ENCODE results near the gene KCNQ5. TPM values are rescaled to one million over a fixed set of nuclear protein-coding genes. Genes with fewer than 3 reads are reported as not detected.

KCNQ5 gene
- total RNA-seq, 1 donor from 2014 or later = 1.2 TPM

DNA sequence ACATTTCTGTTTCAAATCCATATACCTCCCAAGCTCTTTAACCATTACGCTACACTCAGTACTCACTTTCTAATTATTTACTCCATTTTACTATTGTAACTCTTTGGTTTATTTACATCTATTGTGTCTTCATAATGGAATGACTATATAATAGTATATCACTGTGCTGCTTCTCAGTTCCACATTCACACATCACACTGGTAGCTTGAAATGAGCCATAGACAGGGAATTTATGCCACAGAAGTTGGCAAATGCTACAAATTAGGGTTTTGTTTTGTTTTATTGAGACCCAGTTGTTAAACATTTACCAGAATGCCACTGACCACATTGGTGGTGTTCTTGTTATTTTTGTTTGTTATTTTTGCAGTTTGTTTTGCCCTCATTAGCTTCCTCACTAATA lies 213.9 kb downstream of the KCNQ5 start:
- H3K36me3 Mint-ChIP-seq (ENCODE audit: low read depth) = no peaks in the 10 kb centered on the region
- H3K27ac Mint-ChIP-seq (ENCODE audit: unreplicated experiment) = no peak overlapping the region
- H3K27me3 Mint-ChIP-seq (ENCODE audit: low read depth) = peaks cover 6% of the 10 kb centered on the region
- TF ChIP-seq, protein P1, sequence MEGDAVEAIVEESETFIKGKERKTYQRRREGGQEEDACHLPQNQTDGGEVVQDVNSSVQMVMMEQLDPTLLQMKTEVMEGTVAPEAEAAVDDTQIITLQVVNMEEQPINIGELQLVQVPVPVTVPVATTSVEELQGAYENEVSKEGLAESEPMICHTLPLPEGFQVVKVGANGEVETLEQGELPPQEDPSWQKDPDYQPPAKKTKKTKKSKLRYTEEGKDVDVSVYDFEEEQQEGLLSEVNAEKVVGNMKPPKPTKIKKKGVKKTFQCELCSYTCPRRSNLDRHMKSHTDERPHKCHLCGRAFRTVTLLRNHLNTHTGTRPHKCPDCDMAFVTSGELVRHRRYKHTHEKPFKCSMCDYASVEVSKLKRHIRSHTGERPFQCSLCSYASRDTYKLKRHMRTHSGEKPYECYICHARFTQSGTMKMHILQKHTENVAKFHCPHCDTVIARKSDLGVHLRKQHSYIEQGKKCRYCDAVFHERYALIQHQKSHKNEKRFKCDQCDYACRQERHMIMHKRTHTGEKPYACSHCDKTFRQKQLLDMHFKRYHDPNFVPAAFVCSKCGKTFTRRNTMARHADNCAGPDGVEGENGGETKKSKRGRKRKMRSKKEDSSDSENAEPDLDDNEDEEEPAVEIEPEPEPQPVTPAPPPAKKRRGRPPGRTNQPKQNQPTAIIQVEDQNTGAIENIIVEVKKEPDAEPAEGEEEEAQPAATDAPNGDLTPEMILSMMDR (conservative IDR thresholded peaks at IDR 0.05) = no peak
- no peaks in the 10 kb centered on the region for H3K9me3 Mint-ChIP-seq
- H3K4me1 Mint-ChIP-seq = no peaks in the 10 kb centered on the region
- no peak for DNase-seq (ENCODE audit: low read depth, low spot score)
- H3K4me3 Mint-ChIP-seq = no peak overlapping the region

DNA sequence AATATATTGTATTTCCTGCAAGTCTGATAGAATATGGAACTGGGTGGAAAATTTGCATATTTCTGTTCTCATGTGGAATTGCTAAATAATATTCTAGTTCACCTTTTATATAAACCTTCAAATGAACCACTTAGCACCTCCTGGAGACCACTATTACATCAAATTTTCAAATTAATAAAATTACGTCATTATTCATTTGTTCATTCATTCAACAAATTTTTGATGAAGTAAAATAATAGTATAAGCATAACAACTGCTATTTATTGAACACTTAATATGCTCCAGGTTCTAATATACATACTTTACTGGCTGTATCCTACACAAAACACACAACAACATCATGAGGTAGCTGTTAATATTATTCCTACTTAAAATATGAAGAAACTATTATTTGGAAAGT lies 215.1 kb downstream of the KCNQ5 start:
- H3K27me3 Mint-ChIP-seq (ENCODE audit: low read depth) = peaks cover 4% of the 10 kb centered on the region
- DNase-seq (ENCODE audit: low read depth, low spot score) = no peak
- TF ChIP-seq, protein P1 (conservative IDR thresholded peaks at IDR 0.05) = no peak
- H3K4me3 Mint-ChIP-seq = no peak overlapping the region
- no peaks in the 10 kb centered on the region for H3K9me3 Mint-ChIP-seq
- no peak overlapping the region for H3K27ac Mint-ChIP-seq (ENCODE audit: unreplicated experiment)
- no peaks in the 10 kb centered on the region for H3K4me1 Mint-ChIP-seq
- no peaks in the 10 kb centered on the region for H3K36me3 Mint-ChIP-seq (ENCODE audit: low read depth)

DNA sequence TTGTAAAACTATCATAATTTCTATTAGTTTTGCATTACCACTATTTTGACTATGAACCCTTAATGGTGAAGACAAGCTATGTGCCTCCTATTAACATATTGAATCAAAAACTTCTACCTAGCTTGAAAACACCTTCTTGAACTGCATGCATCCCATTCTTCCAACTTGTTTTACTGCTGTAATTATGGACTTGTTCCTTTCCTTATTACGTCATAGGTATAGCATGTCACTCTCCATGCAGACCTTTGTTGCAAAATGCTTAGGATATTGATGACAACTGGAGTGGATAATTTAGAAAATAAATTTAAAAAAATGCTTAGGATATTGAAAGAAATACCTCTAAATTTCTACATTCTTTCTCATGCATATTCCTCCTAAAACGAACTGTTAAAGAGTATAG lies 219.3 kb downstream of the KCNQ5 start:
- Mint-ChIP-seq H3K27me3 (ENCODE audit: low read depth) (no peaks in the 10 kb centered on the region), H3K4me3 (no peak overlapping the region), H3K9me3 (no peaks in the 10 kb centered on the region), H3K27ac (ENCODE audit: unreplicated experiment) (no peak overlapping the region), H3K36me3 (ENCODE audit: low read depth) (no peaks in the 10 kb centered on the region), H3K4me1 (no peaks in the 10 kb centered on the region)
- TF ChIP-seq, protein P1 (conservative IDR thresholded peaks at IDR 0.05) = no peak
- no peak for DNase-seq (ENCODE audit: low read depth, low spot score)

DNA sequence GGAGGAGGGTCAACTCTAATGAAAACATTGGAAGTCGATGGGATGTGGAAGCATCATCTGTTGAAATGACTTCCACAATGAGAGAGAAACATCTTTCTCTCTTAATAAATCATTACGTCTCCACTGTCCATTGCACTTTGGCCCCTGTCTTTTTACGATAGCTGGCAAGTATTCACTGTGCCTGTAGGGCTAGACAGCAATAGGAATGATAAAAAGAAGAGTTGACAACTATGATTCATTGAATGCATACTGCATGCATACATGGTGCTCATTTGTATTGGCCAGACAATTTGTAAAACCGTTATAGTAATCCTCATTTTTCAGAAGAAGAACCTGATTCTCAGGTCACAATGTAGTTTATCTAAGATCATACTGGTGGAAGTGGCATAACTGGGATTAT lies 220.3 kb downstream of the KCNQ5 start:
- no peak for DNase-seq (ENCODE audit: low read depth, low spot score)
- TF ChIP-seq, protein P1 (conservative IDR thresholded peaks at IDR 0.05) = no peak
- Mint-ChIP-seq H3K27me3 (ENCODE audit: low read depth) (no peaks in the 10 kb centered on the region), H3K27ac (ENCODE audit: unreplicated experiment) (no peak overlapping the region), H3K9me3 (no peaks in the 10 kb centered on the region), H3K4me1 (no peaks in the 10 kb centered on the region), H3K36me3 (ENCODE audit: low read depth) (no peaks in the 10 kb centered on the region), H3K4me3 (no peak overlapping the region)

DNA sequence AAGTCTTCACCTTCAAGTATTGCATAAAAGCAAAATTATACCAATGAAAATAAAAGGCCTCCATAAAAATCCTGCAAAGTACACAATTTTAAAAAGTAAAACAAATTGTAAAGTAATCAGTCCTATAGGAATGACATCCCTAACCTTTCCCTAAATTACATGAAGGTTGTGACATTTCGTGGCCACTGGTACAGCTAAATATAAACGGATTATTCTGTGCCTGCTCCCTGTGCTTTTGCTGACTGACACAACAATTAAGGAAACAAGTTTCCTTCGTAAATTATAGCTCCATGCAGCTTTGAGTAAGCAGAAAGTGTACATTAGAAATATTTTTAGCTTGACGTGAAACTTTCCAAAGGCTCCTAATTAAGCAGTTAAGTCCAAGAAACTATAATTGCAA lies 222.8 kb downstream of the KCNQ5 start:
- Mint-ChIP-seq H3K27ac (ENCODE audit: unreplicated experiment) (no peak overlapping the region), H3K36me3 (ENCODE audit: low read depth) (no peaks in the 10 kb centered on the region), H3K9me3 (no peaks in the 10 kb centered on the region), H3K4me1 (no peaks in the 10 kb centered on the region), H3K4me3 (no peak overlapping the region), H3K27me3 (ENCODE audit: low read depth) (no peaks in the 10 kb centered on the region)
- DNase-seq (ENCODE audit: low read depth, low spot score) = no peak
- TF ChIP-seq, protein P1 (conservative IDR thresholded peaks at IDR 0.05) = no peak

DNA sequence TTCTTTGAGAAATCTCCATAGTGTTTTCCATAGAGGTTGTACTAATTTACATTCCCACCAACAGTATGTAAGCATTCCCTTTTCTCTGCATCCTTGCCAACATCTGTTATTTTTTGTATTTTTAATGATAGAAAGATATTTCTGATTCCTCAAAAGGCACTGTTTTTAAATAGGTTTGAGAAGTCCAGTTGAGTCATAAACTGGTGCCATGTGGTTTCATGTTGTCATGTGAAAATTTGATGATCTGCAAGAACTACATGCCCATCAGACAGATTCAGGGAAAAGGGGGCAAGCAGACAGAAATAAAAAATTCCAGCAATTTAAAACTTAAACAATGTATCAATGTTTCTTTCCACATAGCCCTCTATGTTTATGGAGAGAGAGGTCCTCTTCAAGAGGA lies 227.5 kb downstream of the KCNQ5 start:
- H3K36me3 Mint-ChIP-seq (ENCODE audit: low read depth) = no peaks in the 10 kb centered on the region
- no peak overlapping the region for H3K27ac Mint-ChIP-seq (ENCODE audit: unreplicated experiment)
- no peak for DNase-seq (ENCODE audit: low read depth, low spot score)
- no peaks in the 10 kb centered on the region for H3K4me1 Mint-ChIP-seq
- TF ChIP-seq, protein P1 (conservative IDR thresholded peaks at IDR 0.05) = no peak
- H3K27me3 Mint-ChIP-seq (ENCODE audit: low read depth) = no peaks in the 10 kb centered on the region
- no peaks in the 10 kb centered on the region for H3K9me3 Mint-ChIP-seq
- no peak overlapping the region for H3K4me3 Mint-ChIP-seq
